SK-MEL-5 (cell line): ENCODE results near the gene OPRM1. TPM values are rescaled to one million over a fixed set of nuclear protein-coding genes. Genes with fewer than 3 reads are reported as not detected.
A peak's percentile ranks its signal among the peaks of the same experiment; 100 is the strongest.
"Not testable (repeated sequence)": the region's sequence is repeated elsewhere in the genome, so short reads cannot be mapped to it uniquely, and the experiment has no call there.

ENCODE experiments used
- DNase-seq: peaks from one replicate; pipeline ENCODE4 v3.0.0-alpha.2; 2016; ENCODE audit warnings: low read depth, low spot score
- in situ Hi-C: cut with HindIII; loops from 2 replicates; pipeline ENCODE4 v1.10.0; 2016; ENCODE audit warnings: low sequenced_read_pairs, high pct_unique_total_duplicates, low pct_unique_long_range_greater_than_20kb
- total RNA-seq: library from RNA; depleted of rRNA; stranded (reverse); fragments of >200 nt; shearing (Covaris generic); gene quantifications from 2 replicates; pipeline ENCODE4 v1.2.3, GENCODE V29; 2014

OPRM1 gene
- total RNA-seq, 1 experiment from 2014 or later, result not detected

DNA sequence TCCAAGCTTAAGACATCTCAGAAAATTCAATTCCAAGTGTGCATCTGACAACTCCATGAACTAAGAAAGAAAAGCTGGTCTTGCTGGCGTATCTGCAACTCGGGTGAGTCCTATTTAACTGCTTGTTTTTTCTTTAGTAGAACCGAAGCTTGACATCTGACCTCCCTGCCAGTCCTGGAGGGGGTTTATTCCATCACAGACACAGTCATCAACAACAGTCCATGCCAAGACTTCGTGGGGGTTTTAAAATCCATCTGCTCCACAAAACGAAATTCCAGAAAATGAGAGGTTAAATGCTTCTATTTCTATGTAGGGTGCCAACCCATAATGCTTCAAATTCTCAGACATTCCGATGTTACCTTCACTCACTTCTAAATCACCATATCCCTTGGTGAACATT lies 183.7 kb downstream of the OPRM1 start:
- no peak for DNase-seq
- in situ Hi-C loops, result no loop called here

DNA sequence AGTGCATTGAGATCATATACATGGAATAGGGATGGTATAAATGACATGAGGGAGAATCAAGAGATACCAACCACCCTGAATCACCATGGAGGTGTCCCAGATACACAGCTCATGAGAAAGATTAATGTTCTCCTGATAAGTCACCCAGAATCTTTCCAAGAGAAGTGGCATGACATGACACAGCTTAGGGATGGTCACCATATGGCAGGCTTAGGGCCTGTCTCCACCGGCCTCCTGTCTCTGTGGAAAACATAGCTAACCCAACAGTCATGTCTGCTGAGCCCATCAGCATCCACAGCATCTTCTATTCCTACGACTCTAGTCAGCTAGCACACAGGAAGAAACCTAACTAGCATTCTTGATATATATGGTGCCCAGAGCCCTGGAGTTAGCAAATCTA lies 184.3 kb downstream of the OPRM1 start:
- in situ Hi-C loops, result no loop called here
- DNase-seq, result no peak

DNA sequence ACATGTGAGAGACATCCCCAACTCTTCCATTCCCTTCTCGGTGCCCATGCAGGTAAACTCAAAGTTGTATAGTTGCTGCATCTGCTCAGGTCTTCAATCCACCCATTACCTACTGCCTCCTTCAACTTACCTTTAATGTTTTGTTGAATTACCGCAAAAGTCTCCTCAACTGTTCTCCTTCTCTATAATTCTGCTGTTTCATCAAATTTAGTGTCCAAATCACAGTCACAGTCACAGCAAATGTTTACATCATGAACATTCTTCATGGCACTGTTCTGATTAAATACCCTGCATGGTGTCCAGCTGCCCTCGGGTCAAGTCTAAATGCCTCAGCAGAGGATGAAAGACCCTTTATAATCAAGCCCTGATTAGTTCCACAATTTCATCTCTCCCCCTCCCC lies 187.4 kb downstream of the OPRM1 start:
- in situ Hi-C loops, result no loop called here
- DNase-seq, result no peak

DNA sequence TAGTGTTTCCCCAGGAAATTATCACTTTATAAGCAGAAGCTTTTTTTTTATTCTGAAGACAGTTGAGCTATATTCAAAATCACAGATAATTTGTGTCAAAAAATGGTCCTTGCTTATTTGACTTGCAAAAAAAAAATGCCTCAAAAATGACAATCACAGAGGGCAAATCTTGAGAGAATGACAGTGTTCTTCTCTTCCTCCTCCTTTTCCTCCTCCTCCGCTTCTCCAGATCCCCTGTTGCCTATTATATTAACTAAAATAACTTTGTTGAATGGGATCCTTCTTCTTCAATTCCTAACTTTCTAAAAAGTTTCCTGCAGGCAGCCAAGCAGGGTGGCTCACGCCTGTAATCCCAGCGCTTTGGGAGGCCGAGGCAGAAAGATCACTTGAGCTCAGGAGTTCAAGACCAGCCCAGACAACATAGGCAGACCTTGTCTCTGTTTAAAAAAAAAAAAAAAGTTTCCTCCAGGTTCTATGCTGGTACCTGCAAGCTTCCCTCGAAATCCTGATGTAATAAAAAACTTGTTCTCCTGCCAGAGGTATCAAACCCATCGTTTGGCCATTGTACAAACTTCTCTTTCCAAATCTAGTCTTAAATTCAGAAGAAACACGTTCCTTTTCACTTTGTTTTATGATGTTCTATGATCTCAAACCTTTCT lies 189.0 kb downstream of the OPRM1 start:
- no peak for DNase-seq
- in situ Hi-C loops, result no loop called here

DNA sequence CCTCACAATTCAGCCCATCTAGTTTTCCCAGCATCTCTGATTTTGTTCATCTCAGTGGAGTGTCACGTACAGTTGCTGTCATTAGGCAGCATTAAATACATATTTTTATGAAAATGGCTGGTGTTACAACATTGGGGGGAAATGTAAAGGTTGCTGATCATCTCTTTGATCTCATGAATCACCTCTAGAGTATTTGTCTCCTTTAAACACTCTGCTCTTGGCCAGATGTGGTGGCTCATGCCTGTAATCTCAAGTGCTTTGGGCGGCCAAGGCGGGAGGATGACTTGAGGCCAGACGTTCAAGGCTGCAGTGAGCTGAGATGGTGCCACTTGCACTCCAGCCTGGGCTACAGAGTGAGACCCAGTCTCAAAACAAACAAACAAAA lies 189.5 kb downstream of the OPRM1 start:
- in situ Hi-C loops, result no loop called here
- DNase-seq, result no peak

DNA sequence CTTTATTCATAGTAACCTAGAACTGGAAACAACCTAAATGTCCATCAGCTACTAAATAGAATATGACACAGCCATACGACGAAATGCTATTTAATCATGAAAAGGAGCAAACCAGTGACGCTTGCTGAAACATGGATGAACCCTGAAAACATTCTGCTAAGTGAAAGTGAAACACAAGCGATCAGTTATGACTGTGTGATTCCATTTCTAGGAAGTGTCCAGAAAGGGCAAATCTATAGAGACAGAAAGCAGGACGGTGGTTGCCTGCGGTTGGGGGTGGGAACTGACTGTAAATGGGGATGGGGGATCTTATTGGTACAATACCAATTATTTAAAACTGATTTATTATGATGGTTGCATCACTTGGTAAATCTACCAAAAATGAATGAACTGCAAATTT lies 190.7 kb downstream of the OPRM1 start:
- in situ Hi-C loops, result no loop called here
- peak; percentile 13 for DNase-seq

DNA sequence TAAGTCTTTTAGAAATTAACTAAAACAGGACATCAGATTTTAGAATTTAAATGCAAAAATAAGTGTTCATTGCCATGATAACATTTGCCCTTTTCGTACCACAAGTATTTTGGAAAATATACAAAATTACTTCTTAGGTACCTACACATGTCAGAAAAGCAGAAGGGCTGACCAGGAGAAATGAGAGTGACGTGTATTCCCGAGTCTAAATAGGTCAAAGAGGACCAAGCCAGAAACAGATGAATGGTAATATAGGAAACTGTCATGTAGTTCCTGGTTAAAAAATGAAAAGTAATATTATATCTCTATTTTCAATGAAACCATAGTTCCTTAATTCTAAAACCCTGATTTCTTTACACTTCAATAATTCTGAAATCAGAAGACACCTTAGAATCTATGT lies 191.4 kb downstream of the OPRM1 start:
- DNase-seq, result no peak
- in situ Hi-C loops, result no loop called here

DNA sequence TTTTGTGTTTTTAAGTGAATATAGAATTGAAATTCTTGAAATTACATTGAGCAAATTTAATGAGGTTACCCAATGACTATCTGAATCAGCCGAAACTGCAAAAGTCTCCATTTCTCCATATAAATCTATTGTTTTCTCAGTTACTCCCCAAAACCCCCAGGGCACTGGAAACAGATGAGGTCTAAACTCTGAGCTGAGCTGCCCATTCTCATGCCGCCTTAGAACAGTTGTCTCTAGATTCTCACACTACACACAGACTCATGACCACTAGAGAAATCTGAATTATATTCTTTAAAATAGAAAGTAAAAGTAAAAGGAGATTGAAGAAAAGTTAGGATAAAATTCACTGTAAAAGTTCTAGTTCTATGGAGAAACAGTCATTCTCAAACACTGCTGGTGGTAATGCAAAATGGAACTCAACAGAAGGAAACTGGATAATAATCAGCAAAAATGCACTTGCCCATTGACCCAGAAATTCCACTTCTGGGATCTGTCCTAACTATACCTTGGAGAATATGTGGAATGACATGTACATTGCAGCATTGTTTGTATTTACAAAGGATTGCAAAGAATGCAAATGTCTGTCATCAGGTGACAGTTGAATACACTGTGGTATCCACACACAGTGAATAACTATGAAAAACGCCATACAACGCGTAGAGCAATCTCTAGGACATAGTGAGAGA lies 192.0 kb downstream of the OPRM1 start:
- DNase-seq, result no peak
- in situ Hi-C loops, result no loop called here

DNA sequence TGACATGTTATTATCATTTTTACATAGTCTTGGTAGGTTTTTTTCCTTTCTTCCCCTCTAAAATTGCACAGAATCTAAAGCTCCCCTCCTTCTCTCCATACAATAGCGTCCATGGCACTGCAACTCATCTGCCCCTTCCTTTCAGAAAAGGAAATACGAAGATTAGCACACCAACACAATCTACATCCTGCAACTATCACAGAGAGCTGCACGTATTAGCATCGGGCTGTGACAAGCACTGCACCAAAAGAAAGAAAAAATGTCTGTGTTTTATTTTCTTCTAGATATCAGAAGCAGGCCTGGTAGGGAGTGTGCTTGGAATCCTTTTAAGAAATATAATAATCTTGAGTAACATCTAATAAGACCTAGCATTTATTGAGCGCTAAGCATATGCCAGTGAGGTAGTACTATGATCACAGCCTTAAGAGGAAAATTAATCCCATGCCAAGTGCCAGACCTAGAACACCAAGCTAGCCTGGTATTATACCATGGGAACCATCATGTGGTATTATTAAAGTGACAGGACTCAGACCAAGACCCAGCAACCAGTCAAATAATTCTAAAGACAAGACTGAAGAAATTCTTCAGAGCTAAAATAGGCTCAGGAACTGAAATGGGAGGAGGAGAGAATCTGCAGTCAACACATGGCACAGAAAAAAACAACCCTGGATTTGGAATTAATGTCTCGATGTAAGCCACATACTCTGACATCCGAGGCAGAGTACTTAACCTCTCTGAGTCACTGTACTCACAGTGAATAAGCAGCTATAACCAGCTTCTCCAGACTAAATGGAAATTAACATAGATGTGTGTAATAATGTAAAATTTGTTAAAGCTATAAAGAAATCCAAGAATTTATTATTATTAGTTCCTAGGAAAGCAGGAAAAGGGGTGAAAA lies 193.2 kb downstream of the OPRM1 start:
- no peak for DNase-seq
- in situ Hi-C loops, result no loop called here

DNA sequence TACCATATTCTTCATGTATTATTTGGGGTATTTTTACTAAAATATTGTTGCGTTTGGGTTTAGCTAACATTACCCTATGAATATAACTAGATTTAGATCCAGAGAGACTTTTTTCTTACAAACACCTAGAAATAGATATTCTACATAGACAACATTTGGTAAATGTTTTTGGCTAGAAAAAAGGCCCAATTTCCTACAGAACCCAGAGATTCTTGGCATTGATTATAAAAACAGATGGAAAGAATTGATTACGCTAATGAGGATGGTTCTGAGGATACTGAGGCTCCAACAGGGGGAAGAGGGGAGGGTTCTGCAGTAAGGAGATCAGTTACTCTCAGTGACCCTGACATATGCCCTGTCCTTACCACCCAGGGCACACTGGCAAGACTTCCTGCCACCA lies 194.3 kb downstream of the OPRM1 start:
- in situ Hi-C loops, result no loop called here

DNA sequence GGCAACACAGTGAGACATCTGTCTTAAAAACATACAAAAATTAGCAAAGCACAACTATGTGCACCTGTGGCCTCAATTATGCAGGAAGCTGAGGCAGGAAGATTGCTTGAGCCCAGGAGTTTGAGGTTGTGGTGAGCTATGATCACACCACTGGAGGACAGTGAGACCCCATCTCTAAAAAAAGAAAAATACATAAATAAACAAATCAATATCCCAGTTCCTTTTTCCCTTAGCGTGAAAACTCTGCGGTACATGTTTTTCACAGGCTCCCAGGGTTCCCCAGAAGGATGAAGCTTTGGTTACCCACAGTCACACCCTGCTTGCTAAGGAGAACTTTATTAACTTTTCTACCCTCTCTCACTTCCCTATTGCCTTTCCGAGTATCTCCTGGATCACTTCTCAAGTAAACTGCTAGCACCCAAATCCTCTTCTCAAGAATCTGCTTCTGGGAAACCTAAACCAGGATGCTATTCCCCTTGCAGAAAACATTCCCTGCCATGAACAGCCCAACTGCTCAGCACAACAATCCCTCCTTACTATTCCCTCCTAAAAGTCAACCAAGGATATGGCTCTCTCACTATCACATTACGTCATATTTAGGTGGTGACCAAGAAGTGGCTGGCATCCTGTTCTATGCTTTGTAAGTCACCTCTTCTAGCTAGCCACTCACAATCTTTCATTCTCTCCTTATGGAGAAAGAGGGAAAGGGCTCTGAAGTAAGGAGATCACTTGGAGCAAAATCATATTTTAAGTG lies 195.2 kb downstream of the OPRM1 start:
- in situ Hi-C loops, result no loop called here
- no peak for DNase-seq

More for the DNA sequence above, 194.3 kb downstream of the OPRM1 start:
- DNase-seq, result no peak

DNA sequence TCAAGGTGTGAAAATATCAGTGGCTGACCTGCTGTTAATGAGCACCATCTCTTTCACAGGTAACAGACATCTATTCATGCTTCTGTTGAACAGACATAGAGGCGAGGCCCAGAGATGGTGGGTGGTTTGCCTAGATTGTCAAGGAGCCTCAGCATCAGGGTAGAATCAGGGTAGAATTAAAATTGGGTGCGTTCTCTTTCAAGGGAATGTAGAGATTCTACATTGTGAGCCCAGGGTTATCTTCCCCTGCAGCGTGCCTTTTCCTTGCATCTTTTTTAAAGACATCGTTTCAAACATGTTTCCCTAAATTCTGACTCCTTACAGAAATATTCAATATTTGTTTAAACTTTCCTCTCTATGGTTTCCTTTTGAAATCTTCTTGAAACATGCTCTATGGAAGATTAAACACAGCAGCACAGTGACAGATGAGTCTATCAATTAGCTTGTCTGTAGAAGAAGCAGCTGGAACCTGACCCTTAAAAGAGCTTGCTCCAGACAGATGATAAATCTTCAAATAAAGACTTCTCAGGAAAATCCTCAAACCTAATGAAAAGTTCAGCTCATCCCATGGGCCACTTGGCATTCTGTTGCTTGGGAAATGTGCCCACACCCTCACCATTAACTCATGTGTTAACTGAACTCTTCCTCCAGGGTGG lies 197.7 kb downstream of the OPRM1 start:
- in situ Hi-C loops, result no loop called here
- no peak for DNase-seq

DNA sequence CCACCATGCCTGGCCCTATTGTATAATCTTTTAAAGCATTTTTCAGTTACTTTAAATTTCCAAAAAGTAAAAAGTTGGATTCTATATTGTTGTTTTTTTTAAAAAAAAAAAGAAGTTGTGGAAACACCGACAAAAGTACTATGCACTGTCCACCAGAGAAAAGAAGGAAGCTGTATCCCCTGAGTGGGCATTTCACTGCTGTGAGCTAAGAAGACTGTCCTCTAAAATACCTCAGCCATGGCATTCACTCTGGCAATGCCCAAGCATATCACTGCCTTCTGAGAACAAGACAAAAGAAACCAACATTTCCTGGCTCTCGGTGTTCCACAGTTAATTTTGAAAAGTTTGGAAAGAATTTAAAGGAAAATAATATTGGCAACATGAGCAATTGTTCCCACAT lies 199.8 kb downstream of the OPRM1 start:
- in situ Hi-C loops, result no loop called here
- no peak for DNase-seq

DNA sequence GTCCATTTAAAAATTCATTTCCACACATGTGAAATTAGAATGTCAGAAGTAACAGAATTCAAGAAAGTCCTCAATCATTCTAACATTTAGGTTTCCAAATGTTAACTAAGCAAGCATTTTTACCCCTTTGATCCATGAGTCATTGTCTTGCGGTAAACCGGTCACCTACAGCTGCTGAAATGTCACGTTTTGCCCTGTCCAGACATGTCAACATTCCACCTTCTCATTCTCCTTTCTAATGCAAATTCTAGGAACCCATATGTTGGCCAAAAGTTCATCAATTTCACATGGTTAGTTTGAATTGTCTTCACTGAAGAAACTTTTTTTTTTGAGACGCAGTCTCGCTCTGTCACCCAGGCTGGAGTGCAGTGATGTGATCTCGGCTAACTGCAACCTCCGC lies 200.4 kb downstream of the OPRM1 start:
- in situ Hi-C loops, result no loop called here
- no peak for DNase-seq

DNA sequence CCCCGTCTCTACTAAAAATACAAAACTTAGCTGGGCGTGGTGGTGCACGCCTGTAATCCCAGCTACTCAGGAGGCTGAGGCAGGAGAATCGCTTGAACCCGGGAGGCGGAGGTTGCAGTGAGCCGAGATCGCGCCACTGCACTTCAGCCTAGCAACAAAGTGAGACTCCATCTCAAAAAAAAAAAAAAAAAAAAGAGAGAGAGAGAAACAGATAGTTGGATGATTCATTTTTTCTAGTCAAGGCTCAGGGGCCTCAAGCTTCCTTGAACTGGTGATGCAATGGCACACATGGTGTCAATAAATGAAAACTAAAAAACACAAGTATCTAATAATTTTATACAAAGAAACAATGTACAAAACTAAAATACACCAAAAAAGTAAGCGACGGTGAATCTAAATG lies 202.0 kb downstream of the OPRM1 start:
- DNase-seq, in situ Hi-C loops: not testable (repeated sequence)

DNA sequence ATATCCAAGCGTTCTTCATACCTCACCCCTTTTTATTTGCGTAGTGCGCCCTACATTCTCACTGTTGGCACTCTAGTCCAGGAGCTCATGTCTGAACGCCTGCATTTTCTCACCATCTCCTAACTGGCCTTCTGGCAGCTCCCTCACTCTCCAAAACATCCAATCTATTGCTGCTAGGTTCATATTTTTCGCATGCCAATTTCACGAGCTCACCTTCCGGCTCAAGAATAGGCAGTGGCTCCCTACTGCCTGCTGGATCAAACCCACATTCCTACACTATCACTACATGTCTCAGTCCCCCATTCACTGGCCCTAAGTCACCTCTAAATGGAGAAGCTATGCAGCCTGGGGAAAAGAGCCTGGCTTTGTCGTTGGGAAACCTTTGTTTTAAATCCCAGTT lies 202.5 kb downstream of the OPRM1 start:
- DNase-seq, result no peak
- in situ Hi-C loops, result no loop called here

DNA sequence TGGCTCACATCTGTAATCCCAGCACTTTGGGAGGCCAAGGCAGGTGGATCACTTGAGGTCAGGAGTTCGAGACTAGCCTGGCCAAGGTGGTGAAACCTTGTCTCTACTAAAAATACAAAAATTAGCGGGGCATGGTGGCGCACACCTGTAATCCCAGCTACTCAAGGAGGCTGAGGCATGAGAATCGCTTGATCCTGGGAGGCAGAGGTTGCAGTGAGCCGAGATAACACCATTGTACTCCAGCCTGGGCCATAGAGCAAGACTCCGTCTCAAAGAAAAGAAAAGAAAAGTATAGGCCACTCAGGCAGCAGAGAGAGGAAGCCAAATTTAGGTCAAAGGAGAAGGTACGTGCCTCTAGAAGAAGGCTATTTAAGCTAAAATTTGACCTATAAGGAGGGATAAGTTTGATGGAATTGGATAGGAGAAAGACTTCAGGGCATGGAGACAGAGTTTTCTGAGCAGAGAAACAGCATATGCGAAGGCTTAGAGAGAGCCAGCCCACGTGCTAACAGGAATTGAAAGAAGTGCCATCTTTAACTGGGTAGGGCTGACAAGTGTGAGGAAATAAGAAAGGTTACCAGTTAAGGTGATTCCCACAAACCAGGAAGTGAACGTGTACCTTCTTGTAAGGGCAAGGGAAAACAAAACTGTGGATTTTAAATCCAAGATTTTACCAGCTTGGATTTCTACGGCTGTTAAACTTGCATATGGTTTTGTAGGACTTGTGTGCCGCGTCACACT lies 203.7 kb downstream of the OPRM1 start:
- in situ Hi-C loops, result no loop called here
- DNase-seq, result no peak
